Lung (tissue), 12 donors: ENCODE measurements around the gene SWAP70. TPM values are rescaled to one million over a fixed set of nuclear protein-coding genes. Genes with fewer than 3 reads are reported as not detected.
A peak's percentile ranks its signal among the peaks of the same experiment; 100 is the strongest.

Experiments used
- ATAC-seq: fragments of 200-7000 bp; cut with Tn5 transposase; one replicate; pipeline ENCODE4 v1.9.1; 2020; ENCODE audit warnings: moderate number of reproducible peaks; ENCODE audit not compliant: insufficient read depth, low FRiP score
- DNase-seq, 3 donors: peaks; one replicate each; pipeline ENCODE4 v3.0.0-alpha.2; 2013 to 2017
- H3K27ac ChIP-seq, 2 donors: one replicate each; pipeline ENCODE4 v1.5.1; 2013; ENCODE audit warnings: mild to moderate bottlenecking in 2 of 2, moderate library complexity in 2 of 2, control low read depth in 1 of 2, inconsistent platforms in 1 of 2, low read depth in 1 of 2, low read length in 1 of 2
- H3K27me3 ChIP-seq, 3 donors: one replicate each; pipeline ENCODE4 v1.5.1; 2013; ENCODE audit warnings: low read length in 2 of 3; ENCODE audit not compliant: control insufficient read depth in 3 of 3, insufficient read depth in 3 of 3
- H3K36me3 ChIP-seq, 4 donors: one replicate each; pipeline ENCODE4 v1.5.1; 2013; ENCODE audit warnings: low read length in 4 of 4, mild to moderate bottlenecking in 1 of 4, moderate library complexity in 1 of 4; ENCODE audit not compliant: control insufficient read depth in 4 of 4, insufficient read depth in 4 of 4
- H3K4me1 ChIP-seq, 5 donors: one replicate each; pipeline ENCODE4 v1.5.1; 2013; ENCODE audit warnings: low read length in 5 of 5, mild to moderate bottlenecking in 2 of 5, moderate library complexity in 1 of 5; ENCODE audit not compliant: control insufficient read depth in 5 of 5, insufficient read depth in 5 of 5
- H3K4me3 ChIP-seq: one replicate; pipeline ENCODE4 v1.5.1; 2013; ENCODE audit warnings: mild to moderate bottlenecking, control low read depth, moderate library complexity
- H3K9ac ChIP-seq, 2 donors: one replicate each; pipeline ENCODE4 v1.5.1; 2013; ENCODE audit warnings: low read length in 2 of 2, control low read depth in 1 of 2; ENCODE audit not compliant: insufficient read depth in 1 of 2
- H3K9me3 ChIP-seq, 4 donors: one replicate each; pipeline ENCODE4 v1.5.1; 2013; ENCODE audit warnings: low read length in 3 of 4, mild to moderate bottlenecking in 1 of 4, moderate library complexity in 1 of 4; ENCODE audit not compliant: control insufficient read depth in 4 of 4, insufficient read depth in 3 of 4
- CTCF ChIP-seq: IDR thresholded peaks from 2 replicates; pipeline ENCODE4 v1.5.1; 2012; ENCODE audit warnings: mild to moderate bottlenecking; ENCODE audit errors: control extremely low read depth, extremely low read depth
- WGBS, 2 donors: extraction: QIAGEN DNeasy Blood & Tissue Kit; methylation state at CpG; one replicate each; pipeline ENCODE4 v1.1.7; 2013; 5-methylcytosine and 5-hydroxymethylcytosine counted together
- polyA plus RNA-seq, 2 donors: library from polyadenylated mRNA; stranded (reverse); fragments of 200-250 nt; gene quantifications; one replicate each; pipeline ENCODE4 v1.2.1, GENCODE V29; 2013
- total RNA-seq, 2 donors: library from RNA; depleted of rRNA in 1 of 2; stranded (reverse); fragments of >200 nt in 1 of 2; gene quantifications; one replicate each; pipeline ENCODE4 v1.2.1, GENCODE V29; 2014 to 2021
- donor health status: control.
- donor health status: control.
- donor health status: Bipolar disorder and iron deficiency.
- donor health status: healthy.
- donor health status: DM: yes; HTN: yes; CAD: no.

Gene SWAP70
- total and polyA plus RNA-seq, 4 donors, result 14.9 to 44.8 (median 35.9) TPM

- peak in 1 of 3 donors; percentile 58 for DNase-seq
- Histone ChIP-seq H3K9ac (no peak overlapping the region), H3K4me1 (peaks cover 0 to 10% (median 0%) of the 10 kb centered on the region in 5 donors), H3K4me3 (no peak overlapping the region), H3K27me3 (no peaks in the 10 kb centered on the region), H3K27ac (peak overlapping the region in 1 of 2 donors; percentile 77), H3K36me3 (peaks cover 16 to 25% (median 20%) of the 10 kb centered on the region in 4 donors), H3K9me3 (peaks cover 0 to 5% (median 0%) of the 10 kb centered on the region in 4 donors)
- TF ChIP-seq CTCF, result no peak
- 27 to 30% methylated on average over 3 of the region's 3 CpGs for WGBS, 2 donors
- peak; percentile 45 for ATAC-seq
Observed at GRCh38 chr11:9738116-9738515, 74.2 kb downstream of the SWAP70 start.

DNA sequence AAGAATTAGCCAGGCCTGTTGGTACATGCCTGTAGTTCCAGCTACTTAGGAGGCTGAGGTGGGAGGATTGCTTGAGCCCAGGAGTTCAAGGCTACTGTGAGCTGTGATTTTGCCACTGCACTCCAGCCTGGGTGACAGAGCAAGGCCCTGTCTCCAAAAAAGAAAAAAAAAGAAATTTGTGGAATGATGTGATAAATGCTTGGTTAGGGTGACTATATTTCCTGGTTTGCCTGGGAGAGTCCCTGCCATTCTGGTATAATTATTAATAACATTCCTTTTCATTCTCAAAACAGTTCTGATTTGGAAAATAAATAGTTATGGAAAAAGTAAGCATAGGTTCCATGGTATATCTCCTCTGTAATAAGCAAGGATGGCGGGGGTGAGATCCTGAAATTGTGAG lies 74.8 kb downstream of the SWAP70 start:
- TF ChIP-seq CTCF, result no peak
- H3K9me3 ChIP-seq, result peaks cover 0 to 5% (median 0%) of the 10 kb centered on the region in 4 donors
- no peak for DNase-seq
- H3K4me1 ChIP-seq, result peaks cover 0 to 10% (median 0%) of the 10 kb centered on the region in 5 donors
- peaks cover 14 to 20% (median 16%) of the 10 kb centered on the region in 4 donors for H3K36me3 ChIP-seq
- H3K4me3 ChIP-seq, result no peak overlapping the region
- H3K27ac ChIP-seq, result peak overlapping the region in 1 of 2 donors; percentile 77
- ATAC-seq, result no peak
- WGBS, 2 donors, result 91 to 99% methylated on average over 1 of the region's 1 CpG
- H3K9ac ChIP-seq, result no peak overlapping the region
- H3K27me3 ChIP-seq, result no peaks in the 10 kb centered on the region

DNA sequence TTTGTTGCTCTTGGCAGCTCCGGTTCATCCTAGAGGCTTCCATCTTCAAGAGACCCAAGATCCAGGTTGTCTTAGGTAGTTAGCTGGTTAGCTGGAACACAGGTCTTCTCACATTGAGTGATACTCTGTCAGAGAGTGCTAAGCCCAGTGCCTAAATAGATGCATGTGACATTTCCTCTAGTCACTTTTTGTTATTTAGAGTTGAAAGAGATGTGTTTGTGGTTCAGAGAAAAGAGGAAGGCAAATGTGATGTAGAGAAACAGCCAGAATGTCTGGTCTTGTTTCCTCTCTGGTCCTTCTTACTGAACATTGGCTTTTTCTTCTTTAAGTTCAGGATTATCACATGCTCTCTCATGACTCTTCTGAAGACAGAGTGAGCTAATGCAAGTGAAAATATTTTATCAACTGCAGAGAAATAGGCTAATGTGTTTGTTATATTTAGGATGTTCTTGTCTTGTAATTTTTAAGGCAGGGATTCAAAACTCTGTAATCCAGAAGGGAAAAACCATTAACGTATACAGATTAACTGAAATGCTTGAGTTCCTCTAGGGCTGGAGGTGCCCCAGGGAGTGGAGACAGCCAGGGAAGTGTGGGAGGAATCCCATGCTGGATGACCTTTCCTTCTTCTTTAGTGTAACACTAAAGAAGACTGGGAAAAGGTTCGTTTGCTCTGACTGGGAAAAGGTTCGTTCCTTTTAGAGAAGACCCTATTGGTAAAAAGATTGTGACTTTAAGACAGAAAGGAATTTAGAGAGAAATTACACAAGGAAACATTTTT lies 75.4 kb downstream of the SWAP70 start:
- Histone ChIP-seq H3K27ac (peak overlapping the region in 1 of 2 donors; percentile 77), H3K9me3 (peaks cover 0 to 5% (median 0%) of the 10 kb centered on the region in 4 donors), H3K27me3 (no peaks in the 10 kb centered on the region), H3K4me1 (peaks cover 0 to 10% (median 0%) of the 10 kb centered on the region in 5 donors), H3K9ac (no peak overlapping the region), H3K36me3 (peaks cover 14 to 20% (median 16%) of the 10 kb centered on the region in 4 donors), H3K4me3 (no peak overlapping the region)
- ATAC-seq (no peak), DNase-seq (no peak)
- WGBS, 2 donors, result 84 to 87% methylated on average over 4 of the region's 4 CpGs
- no peak for TF ChIP-seq CTCF
